ENCODE data around the gene PHF3. TPM values are rescaled to one million over a fixed set of nuclear protein-coding genes. Genes with fewer than 3 reads are reported as not detected.
A peak's percentile ranks its signal among the peaks of the same experiment; 100 is the strongest.

PHF3 gene
- total RNA-seq, 2 donors from 2014 or later: 43.8 to 68.9 TPM

DNA sequence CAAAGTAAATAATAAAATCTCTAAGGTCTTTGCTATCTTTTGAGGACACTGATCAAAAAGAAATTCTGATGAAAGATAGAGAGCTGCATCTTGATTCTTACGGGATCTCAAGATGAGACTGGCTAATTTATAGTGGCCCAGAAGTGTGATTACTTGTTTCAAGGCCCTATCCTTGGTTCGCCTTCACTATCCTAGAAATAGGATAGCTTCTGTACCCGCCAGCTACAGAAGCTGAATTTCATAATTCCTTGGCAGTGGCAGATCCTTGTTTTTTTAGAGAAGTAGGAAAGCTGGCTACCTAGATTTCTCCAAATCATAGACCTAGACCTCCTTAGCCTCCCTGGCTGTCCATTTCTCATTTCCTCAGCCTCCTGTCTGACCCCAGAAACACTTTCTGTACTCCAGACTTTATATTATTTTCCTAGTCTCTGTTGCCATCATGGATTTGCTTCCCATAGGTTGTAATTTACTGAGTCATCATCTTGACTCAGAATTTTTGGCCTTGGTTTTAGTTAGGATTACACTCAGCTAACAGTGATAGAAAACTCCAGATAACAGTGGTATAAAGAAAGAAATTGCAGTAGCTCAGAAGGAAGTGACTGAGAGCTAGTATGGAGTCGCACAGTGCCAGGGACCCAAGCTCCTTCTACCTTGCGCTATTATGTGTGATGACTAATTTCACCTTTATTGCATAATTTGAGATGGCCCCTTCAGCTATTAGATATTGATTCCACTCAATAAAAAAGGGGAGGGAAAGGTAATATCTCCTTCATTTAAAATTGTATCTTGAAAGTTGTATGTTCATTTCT is 27.7 kb downstream of the PHF3 start:
- H3K27me3 ChIP-seq: no peaks in the 10 kb centered on the region
- no peaks in the 10 kb centered on the region for H3K4me1 ChIP-seq
- H3K4me3 ChIP-seq: no peak overlapping the region
- H3K36me3 ChIP-seq: no peaks in the 10 kb centered on the region
- intact Hi-C loops (cut with DNase I): no loop called here
- TF ChIP-seq, protein P1, sequence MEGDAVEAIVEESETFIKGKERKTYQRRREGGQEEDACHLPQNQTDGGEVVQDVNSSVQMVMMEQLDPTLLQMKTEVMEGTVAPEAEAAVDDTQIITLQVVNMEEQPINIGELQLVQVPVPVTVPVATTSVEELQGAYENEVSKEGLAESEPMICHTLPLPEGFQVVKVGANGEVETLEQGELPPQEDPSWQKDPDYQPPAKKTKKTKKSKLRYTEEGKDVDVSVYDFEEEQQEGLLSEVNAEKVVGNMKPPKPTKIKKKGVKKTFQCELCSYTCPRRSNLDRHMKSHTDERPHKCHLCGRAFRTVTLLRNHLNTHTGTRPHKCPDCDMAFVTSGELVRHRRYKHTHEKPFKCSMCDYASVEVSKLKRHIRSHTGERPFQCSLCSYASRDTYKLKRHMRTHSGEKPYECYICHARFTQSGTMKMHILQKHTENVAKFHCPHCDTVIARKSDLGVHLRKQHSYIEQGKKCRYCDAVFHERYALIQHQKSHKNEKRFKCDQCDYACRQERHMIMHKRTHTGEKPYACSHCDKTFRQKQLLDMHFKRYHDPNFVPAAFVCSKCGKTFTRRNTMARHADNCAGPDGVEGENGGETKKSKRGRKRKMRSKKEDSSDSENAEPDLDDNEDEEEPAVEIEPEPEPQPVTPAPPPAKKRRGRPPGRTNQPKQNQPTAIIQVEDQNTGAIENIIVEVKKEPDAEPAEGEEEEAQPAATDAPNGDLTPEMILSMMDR (IDR thresholded peaks at IDR 0.05): no peak
- H3K27ac ChIP-seq: peak overlapping the region; percentile 18
- no peak for DNase-seq
- no peaks in the 10 kb centered on the region for H3K9me3 ChIP-seq
- H3K9ac ChIP-seq (ENCODE audit: low read depth in 2 of 2, low read length in 2 of 2): no peak overlapping the region

DNA sequence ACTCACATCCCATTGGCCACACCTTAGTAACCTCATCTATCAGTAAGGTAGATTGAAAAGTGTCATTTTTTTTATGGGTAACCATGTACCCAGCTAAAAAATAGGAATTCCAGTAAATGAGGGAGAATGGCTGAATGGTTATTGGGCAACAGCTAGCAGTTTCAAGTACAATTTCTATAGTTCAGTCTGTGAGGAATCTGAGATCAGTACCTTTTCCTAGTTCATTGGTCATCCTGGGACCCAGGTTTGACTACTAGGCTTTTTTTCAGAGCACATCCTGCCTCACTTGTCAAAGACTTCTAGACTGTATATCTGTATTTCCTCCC is 28.3 kb downstream of the PHF3 start:
- DNase-seq: no peak
- intact Hi-C loops (cut with DNase I): no loop called here
- Histone ChIP-seq H3K27ac (no peak overlapping the region), H3K4me3 (no peak overlapping the region), H3K4me1 (no peaks in the 10 kb centered on the region), H3K9ac (ENCODE audit: low read depth in 2 of 2, low read length in 2 of 2) (no peak overlapping the region), H3K27me3 (no peaks in the 10 kb centered on the region), H3K9me3 (no peaks in the 10 kb centered on the region), H3K36me3 (no peaks in the 10 kb centered on the region)
- TF ChIP-seq, protein P1 (IDR thresholded peaks at IDR 0.05): no peak

GRCh38 chr6:63671098-63671754 is 35.6 kb downstream of the PHF3 start:
- Histone ChIP-seq H3K27ac (no peak overlapping the region), H3K4me1 (no peaks in the 10 kb centered on the region), H3K27me3 (no peaks in the 10 kb centered on the region), H3K36me3 (no peaks in the 10 kb centered on the region), H3K9me3 (no peaks in the 10 kb centered on the region), H3K4me3 (no peak overlapping the region), H3K9ac (ENCODE audit: low read depth in 2 of 2, low read length in 2 of 2) (no peak overlapping the region)
- TF ChIP-seq, protein P1 (IDR thresholded peaks at IDR 0.05): no peak
- DNase-seq: no peak
- intact Hi-C loops (cut with DNase I): no loop called here

- intact Hi-C loops (cut with DNase I): no loop called here
- Histone ChIP-seq H3K4me3 (no peak overlapping the region), H3K9me3 (no peaks in the 10 kb centered on the region), H3K27me3 (no peaks in the 10 kb centered on the region), H3K27ac (no peak overlapping the region), H3K36me3 (no peaks in the 10 kb centered on the region), H3K4me1 (no peaks in the 10 kb centered on the region), H3K9ac (ENCODE audit: low read depth in 2 of 2, low read length in 2 of 2) (no peak overlapping the region)
- no peak for DNase-seq
- TF ChIP-seq, protein P1 (IDR thresholded peaks at IDR 0.05): no peak
Measured at GRCh38 chr6:63672582-63673129, 37.1 kb downstream of the PHF3 start.

DNA sequence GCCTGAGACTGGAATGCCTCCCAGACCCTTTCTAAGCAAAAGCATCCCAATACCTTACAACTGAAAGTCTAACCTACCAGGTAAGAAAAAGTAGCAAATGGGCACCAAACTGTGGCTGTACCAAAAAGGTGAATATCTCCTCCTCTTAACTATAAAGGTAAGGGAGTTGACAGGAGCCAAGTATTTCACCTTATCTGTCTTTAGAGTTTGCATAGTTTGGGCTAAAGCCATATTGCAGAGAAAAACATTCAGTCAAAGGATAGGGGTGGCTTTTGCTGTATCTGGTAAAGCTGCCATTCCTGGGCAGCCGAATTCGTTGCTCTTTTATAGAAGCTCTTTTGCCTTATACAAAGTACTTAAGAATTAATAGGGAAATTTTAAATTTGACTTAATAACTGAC is 38.1 kb downstream of the PHF3 start:
- Histone ChIP-seq H3K9ac (ENCODE audit: low read depth in 2 of 2, low read length in 2 of 2) (no peak overlapping the region), H3K27me3 (no peaks in the 10 kb centered on the region), H3K4me1 (no peaks in the 10 kb centered on the region), H3K36me3 (no peaks in the 10 kb centered on the region), H3K27ac (no peak overlapping the region), H3K9me3 (no peaks in the 10 kb centered on the region), H3K4me3 (no peak overlapping the region)
- intact Hi-C loops (cut with DNase I): no loop called here
- DNase-seq: no peak
- TF ChIP-seq, protein P1 (IDR thresholded peaks at IDR 0.05): no peak

All from colonic mucosa (tissue), 4 donors.